ENCODE measurements around the gene NR2F1-AS1. TPM values are rescaled to one million over a fixed set of nuclear protein-coding genes. Genes with fewer than 3 reads are reported as not detected.

NR2F1-AS1 gene
- total RNA-seq, 2 donors from 2014 or later: 11.9 to 12.4 TPM

GRCh38 chr5:93573354-93574351, 7.4 kb downstream of the NR2F1-AS1 start:
- intact Hi-C loops (cut with DNase I): loop anchor here (10.0 kb wide), 2 partner anchors 149 to 1121 kb away; no protein-coding TSS in a partner anchor
- peaks cover 16% of the 10 kb centered on the region for H3K27me3 ChIP-seq (replicated peaks; ENCODE audit: insufficient read depth)

GRCh38 chr5:93572608-93573353, 8.2 kb downstream of the NR2F1-AS1 start:
- Histone ChIP-seq H3K27ac (peak overlapping the region; percentile 69 to 81), H3K27me3 (replicated peaks; ENCODE audit: insufficient read depth) (peaks cover 16% of the 10 kb centered on the region), H3K9me3 (no peaks in the 10 kb centered on the region), H3K36me3 (no peaks in the 10 kb centered on the region), H3K4me3 (peak overlapping the region; percentile 9 to 14), H3K4me1 (replicated peaks) (peaks cover 3% of the 10 kb centered on the region)
- 9% methylated on average over 45 of the region's 45 CpGs for WGBS
- no peak for DNase-seq (ENCODE audit: low spot score)
- intact Hi-C loops (cut with DNase I): loop anchor here (10.0 kb wide), 2 partner anchors 148 to 1122 kb away; no protein-coding TSS in a partner anchor
- TF ChIP-seq, protein P1, sequence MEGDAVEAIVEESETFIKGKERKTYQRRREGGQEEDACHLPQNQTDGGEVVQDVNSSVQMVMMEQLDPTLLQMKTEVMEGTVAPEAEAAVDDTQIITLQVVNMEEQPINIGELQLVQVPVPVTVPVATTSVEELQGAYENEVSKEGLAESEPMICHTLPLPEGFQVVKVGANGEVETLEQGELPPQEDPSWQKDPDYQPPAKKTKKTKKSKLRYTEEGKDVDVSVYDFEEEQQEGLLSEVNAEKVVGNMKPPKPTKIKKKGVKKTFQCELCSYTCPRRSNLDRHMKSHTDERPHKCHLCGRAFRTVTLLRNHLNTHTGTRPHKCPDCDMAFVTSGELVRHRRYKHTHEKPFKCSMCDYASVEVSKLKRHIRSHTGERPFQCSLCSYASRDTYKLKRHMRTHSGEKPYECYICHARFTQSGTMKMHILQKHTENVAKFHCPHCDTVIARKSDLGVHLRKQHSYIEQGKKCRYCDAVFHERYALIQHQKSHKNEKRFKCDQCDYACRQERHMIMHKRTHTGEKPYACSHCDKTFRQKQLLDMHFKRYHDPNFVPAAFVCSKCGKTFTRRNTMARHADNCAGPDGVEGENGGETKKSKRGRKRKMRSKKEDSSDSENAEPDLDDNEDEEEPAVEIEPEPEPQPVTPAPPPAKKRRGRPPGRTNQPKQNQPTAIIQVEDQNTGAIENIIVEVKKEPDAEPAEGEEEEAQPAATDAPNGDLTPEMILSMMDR (IDR thresholded peaks at IDR 0.05): no peak
- TF ChIP-seq POLR2A (IDR thresholded peaks at IDR 0.05) (no peak), POLR2AphosphoS5 (IDR thresholded peaks at IDR 0.05) (no peak)

More at GRCh38 chr5:93573354-93574351, 7.4 kb downstream of the NR2F1-AS1 start:
- peak overlapping the region; percentile 69 to 81 for H3K27ac ChIP-seq
- peak overlapping the region; percentile 9 to 14 for H3K4me3 ChIP-seq
- no peak for DNase-seq (ENCODE audit: low spot score)
- H3K4me1 ChIP-seq (replicated peaks): peaks cover 3% of the 10 kb centered on the region
- WGBS: 31% methylated on average over 32 of the region's 32 CpGs
- no peaks in the 10 kb centered on the region for H3K36me3 ChIP-seq
- no peaks in the 10 kb centered on the region for H3K9me3 ChIP-seq
- TF ChIP-seq POLR2A (IDR thresholded peaks at IDR 0.05): no peak

- H3K27me3 ChIP-seq (replicated peaks; ENCODE audit: insufficient read depth): peaks cover 16% of the 10 kb centered on the region
- H3K4me1 ChIP-seq (replicated peaks): peaks cover 3% of the 10 kb centered on the region
- intact Hi-C loops (cut with DNase I): loop anchor here (10.0 kb wide), 2 partner anchors 147 to 1123 kb away; no protein-coding TSS in a partner anchor
- H3K9me3 ChIP-seq: no peaks in the 10 kb centered on the region
- H3K36me3 ChIP-seq: no peaks in the 10 kb centered on the region
- peak overlapping the region; percentile 69 to 81 for H3K27ac ChIP-seq
- no peak for DNase-seq (ENCODE audit: low spot score)
- TF ChIP-seq POLR2A (IDR thresholded peaks at IDR 0.05) (no peak), POLR2AphosphoS5 (IDR thresholded peaks at IDR 0.05) (no peak)
- TF ChIP-seq, protein P1 (IDR thresholded peaks at IDR 0.05): no peak
- WGBS: 8% methylated on average over 34 of the region's 40 CpGs
- peak overlapping the region; percentile 9 to 14 for H3K4me3 ChIP-seq
Observed at GRCh38 chr5:93572101-93572607, 8.9 kb downstream of the NR2F1-AS1 start.

GRCh38 chr5:93571114-93571949, 9.7 kb downstream of the NR2F1-AS1 start:
- 66% methylated on average over 32 of the region's 32 CpGs for WGBS
- intact Hi-C loops (cut with DNase I): loop anchor here (10.0 kb wide), 2 partner anchors 147 to 1123 kb away; no protein-coding TSS in a partner anchor
- Histone ChIP-seq H3K36me3 (no peaks in the 10 kb centered on the region), H3K27me3 (replicated peaks; ENCODE audit: insufficient read depth) (peaks cover 16% of the 10 kb centered on the region), H3K4me1 (replicated peaks) (peaks cover 3% of the 10 kb centered on the region), H3K9me3 (no peaks in the 10 kb centered on the region), H3K4me3 (no peak overlapping the region), H3K27ac (peak overlapping the region; percentile 69 to 81)
- DNase-seq (ENCODE audit: low spot score): no peak
- TF ChIP-seq POLR2AphosphoS5 (IDR thresholded peaks at IDR 0.05): no peak
- no peak for TF ChIP-seq POLR2A (IDR thresholded peaks at IDR 0.05)
- TF ChIP-seq, protein P1 (IDR thresholded peaks at IDR 0.05): no peak

Data from prostate gland (tissue), 2 donors.